UCSD-AML1 (cell line): ENCODE data around the gene ENPP1.
"Not testable (repeated sequence)": the region's sequence is repeated elsewhere in the genome, so short reads cannot be mapped to it uniquely, and the experiment has no call there.

Source experiments
- DNase-seq: peaks from one replicate; lab custom pipeline; 2025; ENCODE audit not compliant: unreplicated experiment; lab: John Stamatoyannopoulos, UW

The ENPP1 gene

DNA sequence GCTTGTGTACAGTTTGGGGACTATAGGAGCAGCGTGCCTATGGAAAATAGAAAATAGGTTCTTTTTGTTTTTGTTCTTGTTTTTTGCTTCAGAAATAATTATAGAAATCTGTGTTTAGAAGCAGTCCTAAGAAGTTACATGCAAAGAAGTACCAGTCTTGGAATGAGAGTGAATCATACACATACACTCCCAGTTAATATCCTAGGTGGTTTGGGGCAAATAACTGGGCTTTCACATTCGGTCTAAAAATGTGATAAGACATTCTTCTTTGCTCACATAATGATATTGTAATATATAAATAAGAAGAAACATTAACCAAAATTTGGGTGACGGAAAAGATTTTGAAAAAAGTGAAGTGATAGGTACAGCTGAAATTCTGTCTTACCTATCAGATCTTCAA lies 61.0 kb downstream of the ENPP1 start:
- DNase-seq = no peak

DNA sequence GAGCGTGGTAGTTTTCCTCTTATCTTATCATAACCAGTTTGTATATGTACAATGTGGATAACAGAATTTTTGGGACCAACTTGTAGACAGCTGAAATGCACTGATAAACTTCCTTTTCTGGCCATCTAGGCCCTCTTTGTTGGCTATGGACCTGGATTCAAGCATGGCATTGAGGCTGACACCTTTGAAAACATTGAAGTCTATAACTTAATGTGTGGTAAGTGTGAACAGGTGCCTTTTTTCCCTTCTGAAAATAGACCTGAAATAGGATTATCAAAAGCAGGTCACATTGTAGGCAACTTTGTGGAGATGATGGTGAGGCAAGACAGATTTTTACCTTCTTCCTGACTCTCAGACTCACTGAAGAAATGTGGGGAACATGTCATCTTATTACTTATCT lies 67.8 kb downstream of the ENPP1 start:
- no peak for DNase-seq

DNA sequence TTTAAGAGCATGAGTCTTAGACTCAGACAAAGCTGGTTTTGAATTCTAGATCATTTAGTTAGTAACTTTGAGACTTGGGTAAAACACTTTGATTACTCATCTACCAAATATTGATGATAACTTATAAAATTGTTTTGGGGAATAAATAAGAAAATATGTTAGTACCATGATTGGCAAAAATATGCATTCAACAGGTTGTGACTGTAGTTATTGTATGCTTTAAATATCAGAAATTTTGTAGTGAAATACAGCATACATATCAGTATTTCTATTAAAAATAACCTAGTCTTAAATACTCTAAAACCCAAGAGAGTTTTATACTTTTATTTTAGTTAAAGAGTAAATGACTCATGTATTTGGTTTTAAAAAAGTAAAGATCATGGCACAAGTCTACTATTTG lies 68.7 kb downstream of the ENPP1 start:
- no peak for DNase-seq

DNA sequence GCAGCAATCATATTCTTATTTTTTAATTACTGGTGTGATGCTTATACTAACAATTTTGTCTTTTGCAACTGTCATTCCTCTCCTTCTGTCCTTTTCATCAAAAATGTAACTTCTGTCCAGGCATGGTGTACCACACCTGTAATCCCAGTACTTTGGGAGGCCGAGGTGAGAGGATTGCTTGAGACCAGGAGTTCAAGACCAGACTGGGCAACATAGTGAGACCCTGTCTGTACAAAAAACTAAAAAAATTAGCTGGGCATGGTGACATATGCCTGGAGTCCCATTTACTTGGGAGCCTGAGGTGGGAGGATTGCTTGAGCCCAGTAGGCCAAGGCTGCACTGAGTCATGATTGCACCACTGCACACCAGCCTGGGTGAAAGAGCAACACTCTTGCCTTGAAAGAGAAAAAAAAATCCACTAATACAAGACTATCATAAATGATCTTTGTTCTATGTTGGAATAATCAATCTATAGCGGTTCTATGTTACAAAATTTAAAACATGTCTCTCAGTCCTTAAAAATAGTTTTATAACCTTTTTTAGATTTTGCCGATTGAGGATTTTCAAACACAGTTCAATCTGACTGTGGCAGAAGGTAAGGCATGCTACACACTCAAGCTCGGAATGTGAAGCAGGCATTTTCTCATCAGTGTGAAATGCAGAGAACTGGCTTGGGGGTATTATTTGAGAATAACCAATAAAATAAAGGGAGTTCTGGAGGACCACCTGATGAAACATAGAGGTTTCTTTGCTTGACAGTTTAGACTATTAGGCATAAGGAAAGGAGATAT lies 70.4 kb downstream of the ENPP1 start:
- no peak for DNase-seq

DNA sequence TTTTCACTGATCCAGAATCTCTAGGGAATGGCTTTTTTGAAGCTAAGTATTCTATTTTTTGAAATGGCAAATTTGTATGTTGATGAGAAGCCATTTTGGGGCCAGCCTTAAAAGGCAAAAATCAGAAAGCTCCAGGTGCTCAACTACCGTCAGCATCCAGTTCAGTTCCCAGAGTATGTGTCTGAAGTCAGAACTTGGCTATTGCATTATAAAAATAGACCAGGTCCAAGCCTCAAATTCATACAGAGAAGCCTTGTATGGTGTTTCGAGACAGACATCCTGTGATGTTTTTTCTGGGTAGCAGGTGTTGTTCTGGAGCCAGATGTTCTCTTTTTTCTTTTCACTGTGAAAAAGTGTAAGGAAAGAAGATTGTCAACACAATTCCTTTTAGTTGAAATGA lies 75.2 kb downstream of the ENPP1 start:
- no peak for DNase-seq

DNA sequence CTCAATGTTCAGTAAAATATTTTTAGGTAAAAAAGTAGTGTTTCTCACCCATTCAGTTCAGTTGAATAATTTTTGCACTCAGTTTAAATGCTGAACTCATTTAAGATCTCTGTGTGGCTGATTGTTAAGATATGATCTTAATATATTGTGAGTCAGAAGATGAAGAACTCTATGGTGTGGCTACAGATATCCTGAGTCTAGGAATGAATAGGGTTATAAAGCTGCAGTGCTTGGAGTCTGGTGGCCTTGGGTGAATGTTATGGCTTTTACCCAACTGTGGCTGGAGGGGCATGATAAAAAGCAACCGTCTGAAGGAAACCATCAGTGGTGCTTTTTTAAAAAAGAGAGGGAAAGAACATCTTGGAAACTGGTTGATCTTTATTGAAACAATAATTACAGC lies 77.4 kb downstream of the ENPP1 start:
- DNase-seq = no peak

DNA sequence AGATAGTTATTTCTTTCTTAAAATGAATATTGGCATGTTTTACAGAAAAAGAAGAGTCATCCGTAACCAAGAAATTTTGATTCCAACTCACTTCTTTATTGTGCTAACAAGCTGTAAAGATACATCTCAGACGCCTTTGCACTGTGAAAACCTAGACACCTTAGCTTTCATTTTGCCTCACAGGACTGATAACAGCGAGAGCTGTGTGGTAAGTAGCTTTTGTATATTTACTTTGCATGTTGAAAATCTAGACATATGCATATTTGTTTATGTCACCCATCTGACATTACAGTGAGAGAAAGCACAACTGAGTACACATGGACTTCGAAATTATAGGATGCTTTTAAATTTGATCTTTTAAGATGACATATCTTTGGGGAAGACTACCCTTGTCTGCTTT lies 78.7 kb downstream of the ENPP1 start:
- DNase-seq = no peak

DNA sequence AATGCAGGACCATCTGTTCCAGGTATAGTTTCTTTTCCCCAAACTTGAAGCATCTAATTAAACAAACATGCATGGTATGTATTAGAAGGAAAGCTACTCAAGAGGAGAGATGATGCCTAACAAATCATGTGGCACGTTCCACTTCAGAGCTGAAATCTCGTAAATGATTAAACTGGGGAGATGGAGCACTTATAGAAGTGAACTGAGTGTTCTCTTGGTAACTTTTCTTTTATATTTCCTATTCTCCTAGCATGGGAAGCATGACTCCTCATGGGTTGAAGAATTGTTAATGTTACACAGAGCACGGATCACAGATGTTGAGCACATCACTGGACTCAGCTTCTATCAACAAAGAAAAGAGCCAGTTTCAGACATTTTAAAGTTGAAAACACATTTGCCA lies 82.3 kb downstream of the ENPP1 start:
- DNase-seq = no peak

DNA sequence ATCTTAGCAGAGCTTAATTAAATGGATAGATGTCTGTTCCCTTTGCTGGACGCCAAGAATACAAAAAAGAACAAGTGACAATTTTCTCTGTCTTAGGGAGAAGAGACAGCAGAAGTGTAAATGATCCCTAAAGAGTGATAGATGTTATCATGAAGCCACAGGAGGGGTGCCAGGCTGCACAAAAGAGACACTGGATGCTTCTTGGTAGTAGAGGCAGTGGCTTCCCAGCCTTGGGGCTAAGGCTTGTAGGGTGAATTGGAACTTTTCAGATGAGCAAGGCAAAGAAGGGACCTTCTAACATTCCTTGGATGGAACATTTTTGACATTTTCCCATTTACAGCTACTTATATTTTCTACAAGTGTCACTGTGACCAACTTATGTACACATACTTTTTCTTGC lies 85.4 kb downstream of the ENPP1 start:
- DNase-seq = no peak

DNA sequence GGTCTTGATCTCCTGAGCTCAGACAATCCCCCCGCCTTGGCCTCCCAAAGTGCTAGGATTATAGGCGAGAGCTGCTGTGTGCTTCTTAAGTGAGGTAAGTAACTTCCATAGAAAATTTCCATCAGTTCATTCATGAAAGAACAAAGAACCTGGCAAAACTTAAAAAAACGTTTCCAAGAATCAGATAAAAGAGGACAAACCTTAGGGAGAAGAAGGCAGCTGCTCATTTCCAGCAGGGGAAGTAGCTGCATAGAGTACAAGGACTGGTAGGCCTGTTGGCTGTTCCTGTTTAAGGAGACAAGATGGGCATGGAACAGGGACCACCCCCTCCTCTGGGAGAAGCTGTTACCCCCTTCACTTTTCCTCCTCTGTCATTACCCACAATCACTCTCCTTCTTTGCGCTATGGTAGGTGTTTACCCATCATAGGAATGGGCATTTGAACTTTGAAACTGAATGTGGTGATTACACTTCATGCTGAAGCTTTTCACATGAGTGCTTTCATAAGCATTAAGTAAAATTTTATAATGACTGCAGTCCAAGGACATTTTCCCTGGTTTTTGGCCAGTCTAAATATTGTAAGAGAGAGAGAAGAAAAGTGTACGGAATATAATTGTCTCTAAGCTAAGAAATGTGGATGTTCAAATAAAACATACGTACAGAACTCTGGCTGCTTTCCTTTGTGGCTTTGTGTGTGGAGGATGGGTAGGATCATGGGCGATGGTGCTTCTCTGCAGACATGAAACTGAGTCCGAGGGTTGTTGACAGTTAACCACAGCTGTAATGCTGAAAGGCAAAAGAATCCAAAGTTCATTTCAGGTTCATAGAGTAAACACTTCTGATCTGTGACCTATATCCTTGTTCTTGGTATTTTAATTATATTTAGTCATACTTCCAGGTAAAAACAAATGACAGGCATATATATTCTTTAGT lies 86.9 kb downstream of the ENPP1 start:
- no peak for DNase-seq

DNA sequence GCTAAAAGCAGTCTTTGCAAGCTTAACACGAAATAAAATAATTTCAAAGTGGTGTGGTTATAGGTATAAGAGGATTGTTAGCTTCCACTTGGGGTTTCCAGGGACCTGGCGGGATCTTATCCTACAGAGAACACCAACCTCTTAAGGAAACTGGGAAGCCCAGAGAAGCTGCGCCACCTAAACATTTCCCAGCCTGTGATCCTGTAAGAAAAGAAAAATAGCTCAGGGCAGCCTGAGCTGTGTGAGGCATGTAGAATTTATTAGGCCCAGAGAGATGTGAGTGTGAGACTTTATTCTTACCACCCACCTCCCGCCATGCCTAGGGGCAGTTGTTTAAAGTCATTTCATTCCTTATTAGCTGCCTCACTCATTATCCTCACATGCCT lies 89.2 kb downstream of the ENPP1 start:
- DNase-seq = no peak

DNA sequence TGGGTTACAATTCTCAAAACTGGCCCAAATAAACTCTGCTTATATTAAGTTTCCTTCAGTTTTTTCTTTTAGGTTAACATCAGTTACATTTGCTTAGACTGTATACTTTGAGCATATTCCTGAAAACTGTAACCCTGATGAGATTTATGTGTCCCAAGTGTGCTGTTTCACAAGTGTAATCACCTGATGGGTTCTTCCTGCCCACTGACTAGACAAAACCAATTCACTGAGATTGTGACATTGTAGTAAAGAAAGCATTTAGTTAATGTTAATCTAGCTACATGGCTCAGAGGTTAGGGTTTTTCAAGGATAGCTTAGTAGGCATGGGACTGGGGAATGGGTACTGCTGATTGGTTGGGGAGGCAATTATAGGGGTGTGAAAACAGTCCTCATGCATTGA lies 89.8 kb downstream of the ENPP1 start:
- DNase-seq = no peak

DNA sequence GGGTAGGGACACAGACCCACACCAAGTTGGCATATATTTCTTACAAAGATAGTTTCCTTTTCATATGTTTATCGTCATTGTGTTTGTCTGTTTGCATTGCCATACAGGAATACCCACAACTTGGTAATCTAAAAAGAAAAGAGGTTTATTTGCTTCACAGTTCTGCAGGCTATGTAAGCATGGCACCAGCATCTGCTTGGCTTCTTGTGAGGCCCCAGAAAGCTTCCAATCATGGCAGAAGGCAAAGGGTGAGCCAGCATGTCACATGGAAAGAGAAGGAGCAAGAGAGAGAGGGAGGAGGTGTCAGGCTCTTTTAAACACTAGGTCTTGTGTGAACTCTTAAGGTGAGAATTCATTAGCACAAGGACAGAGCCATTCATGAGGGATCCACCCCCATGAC lies 90.9 kb downstream of the ENPP1 start:
- no peak for DNase-seq

DNA sequence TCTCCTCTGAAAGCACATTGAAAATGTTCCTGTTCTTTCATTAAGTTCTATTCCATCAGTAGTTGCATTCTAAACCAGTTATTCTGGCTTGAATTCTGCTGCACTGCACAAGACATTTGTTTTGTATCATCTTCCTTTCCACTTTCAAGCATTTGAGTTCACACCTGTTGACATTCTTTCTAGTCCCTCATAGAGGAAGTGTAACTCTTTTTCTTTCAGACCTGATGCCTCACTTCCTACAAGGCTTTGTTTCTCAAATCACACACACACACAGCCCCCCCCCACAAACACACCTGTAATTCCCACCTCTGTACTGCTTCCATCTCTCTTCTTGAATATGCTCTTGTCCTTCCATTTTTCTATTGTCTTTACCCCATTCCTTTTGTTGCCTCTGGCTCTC lies 92.4 kb downstream of the ENPP1 start:
- no peak for DNase-seq

DNA sequence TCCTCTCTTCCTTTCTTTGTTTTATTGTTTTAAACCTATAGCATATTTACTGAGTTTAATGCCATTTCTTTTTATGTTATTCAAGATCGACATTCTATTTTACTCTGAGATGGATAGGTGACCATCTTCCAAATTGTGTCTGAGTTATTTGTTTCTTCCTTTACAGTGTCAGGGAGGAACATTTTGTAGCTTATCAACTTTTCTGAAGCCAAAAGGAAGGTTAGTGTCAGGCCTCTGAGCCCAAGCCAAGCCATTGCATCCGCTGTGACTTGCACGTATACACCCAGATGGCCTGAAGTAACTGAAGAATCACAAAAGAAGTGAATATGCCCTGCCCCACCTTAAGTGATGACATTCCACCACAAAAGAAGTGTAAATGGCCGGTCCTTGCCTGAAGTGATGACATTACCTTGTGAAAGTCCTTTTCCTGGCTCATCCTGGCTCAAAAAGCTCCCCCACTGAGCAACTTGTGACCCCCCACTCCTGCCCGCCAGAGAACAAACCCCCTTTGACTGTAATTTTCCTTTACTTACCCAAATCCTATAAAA lies 93.6 kb downstream of the ENPP1 start:
- not testable (repeated sequence) for DNase-seq

DNA sequence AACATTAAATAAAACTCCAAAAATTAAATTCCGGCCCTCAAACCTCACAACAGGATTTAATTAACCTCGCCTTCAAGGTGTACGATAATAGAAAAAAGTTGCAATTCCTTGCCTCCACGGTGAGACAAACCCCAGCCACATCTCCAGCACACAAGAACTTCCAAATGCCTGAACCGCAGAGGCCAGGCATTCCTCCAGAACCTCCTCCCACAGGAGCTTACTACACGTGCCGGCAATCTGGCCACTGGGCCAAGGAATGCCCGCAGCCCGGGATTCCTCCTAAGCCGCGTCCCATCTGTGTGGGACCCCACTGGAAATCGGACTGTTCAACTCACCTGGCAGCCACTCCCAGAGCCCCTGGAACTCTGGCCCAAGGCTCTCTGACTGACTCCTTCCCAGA lies 95.9 kb downstream of the ENPP1 start:
- DNase-seq = not testable (repeated sequence)

DNA sequence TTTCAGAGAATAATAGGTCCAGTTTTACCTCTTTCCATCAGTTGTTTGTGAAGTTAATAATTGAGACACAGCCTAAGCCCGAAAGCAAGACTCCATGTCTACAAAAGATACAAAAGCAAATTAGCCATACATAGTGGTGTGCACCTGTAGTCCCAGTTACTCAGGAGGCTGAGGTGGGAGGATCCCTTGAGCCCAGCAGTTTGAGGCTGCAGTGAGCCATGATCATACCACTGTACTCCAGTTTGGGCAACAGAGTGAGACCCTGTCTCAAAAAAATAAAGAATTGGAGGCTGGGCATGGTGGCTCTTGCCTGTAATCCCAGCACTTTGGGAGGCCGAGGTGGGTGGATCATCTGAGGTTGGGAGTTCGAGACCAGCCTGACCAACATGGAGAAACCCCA lies 101.0 kb downstream of the ENPP1 start:
- DNase-seq = not testable (repeated sequence)

DNA sequence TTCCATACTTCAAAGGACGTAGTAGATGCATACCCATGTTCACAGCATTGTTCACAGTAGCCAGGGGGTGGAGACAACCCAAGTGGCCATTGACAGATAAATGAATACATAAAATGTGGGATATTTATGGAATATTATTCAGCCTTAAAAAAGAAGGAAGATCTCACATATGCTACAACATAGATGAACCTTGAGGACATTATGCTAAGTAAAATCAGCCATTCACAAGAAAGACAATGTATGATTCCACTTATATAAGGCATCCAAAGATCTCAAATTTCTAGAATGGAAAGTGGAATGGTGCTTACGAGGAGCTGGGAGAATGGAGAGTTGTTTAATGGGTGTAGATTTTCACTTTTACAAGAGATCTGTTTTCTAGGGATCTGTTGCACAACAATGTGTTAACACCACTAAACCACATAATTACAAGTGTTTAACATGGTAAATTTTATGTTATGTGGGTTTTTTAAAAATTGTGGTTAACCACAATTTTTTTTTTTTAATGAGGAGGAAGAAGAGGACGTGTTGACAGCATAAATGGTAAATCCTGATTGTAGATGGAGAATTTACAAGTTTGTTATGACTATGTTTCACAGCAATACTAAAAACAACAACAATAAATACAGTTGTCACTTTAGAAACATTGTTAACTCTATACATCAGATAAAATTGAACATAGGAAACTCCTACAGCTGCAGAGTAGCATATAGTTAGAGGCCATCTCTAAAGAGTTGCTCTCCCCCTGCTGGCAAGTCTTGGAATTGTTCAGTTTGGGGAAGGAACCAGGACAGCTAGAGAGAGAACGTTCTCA lies 101.8 kb downstream of the ENPP1 start:
- DNase-seq = peak; percentile 28

DNA sequence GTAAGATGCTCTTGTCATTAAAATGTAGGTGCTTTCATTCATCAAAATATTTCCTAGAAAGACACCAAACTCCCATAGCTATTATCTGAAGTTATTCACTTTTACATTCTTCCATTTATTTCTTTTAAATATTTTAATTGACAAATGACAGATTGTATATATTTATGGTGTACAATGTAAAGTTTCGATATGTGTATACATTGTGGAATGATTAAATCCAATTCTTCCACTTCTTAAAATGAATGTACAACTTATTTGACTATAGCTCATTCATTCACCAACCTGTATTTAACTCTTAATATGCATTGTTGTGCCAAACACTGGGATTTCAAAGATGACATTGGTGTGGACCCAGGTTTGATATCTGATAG lies 102.4 kb downstream of the ENPP1 start:
- no peak for DNase-seq

DNA sequence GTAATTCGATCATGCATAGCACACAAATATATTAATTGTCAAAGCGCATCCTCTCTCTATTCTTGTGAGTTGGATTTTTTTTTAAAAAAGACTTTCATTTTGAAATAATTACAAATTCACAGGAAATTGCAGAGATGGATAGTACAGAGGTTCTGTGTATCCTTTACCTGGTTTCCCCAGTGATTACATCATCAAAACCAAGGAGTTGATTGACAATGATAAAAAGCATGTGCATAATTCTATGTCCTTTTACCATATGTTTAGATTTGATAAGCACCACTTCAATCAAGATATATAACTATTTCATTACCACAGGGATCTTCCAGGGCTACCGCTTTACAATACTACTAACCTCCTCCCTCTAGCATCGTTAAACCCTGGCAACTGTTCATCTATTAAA lies 103.1 kb downstream of the ENPP1 start:
- no peak for DNase-seq

DNA sequence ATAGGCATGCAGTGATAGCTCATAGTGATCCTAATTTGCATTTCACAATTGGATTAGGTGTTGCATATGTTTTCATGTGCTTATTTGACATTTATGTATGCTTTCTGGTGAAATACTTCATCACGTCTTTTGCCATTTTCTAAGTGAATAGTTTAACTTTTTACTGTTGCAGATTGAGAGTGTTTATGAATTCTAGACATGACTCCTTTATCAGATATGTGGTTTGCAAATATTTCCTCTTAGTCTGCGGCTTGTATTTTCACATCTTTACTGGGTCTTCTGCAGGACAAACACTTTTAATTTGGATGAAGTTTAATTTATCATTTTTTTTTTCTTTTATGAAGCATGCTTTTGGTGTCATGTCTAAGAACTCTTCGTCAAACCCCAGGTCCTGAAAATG lies 104.1 kb downstream of the ENPP1 start:
- DNase-seq = no peak
